CD8-positive, alpha-beta memory T cell (primary cell): ENCODE data around the gene CDH18. TPM values are rescaled to one million over a fixed set of nuclear protein-coding genes. Genes with fewer than 3 reads are reported as not detected.
A peak's percentile ranks its signal among the peaks of the same experiment; 100 is the strongest.

Experiments
- CTCF ChIA-PET: fragments of 350-600 bp; sonication (Branson Sonifier 250); formaldehyde crosslinking; loops from one replicate; lab custom pipeline; 2021; ENCODE audit warnings: antibody characterized with exemption; lab: Charles Lee
- POLR2A ChIA-PET: fragments of 350-600 bp; sonication (Branson Sonifier 250); formaldehyde crosslinking; loops from one replicate; lab custom pipeline; 2021; ENCODE audit warnings: antibody characterized with exemption; lab: Charles Lee
- DNase-seq, 5 donors: peaks; one replicate each; pipeline versions ENCODE4 v3.0.0 to v3.0.0-alpha.2; 2020 to 2022; ENCODE audit warnings: mixed read lengths in 1 of 5
- H3K27ac ChIP-seq: one replicate; pipeline ENCODE4 v1.7.0; 2013; ENCODE audit warnings: low read depth, mild to moderate bottlenecking, low read length, moderate library complexity
- H3K27me3 ChIP-seq: 2 replicates; pipeline ENCODE4 v1.7.0; 2013; ENCODE audit warnings: low read length, mild to moderate bottlenecking; ENCODE audit not compliant: insufficient read depth, poor library complexity, severe bottlenecking
- H3K36me3 ChIP-seq: 2 replicates; pipeline ENCODE4 v1.7.0; 2013; ENCODE audit warnings: mild to moderate bottlenecking, low read length, moderate library complexity; ENCODE audit not compliant: insufficient read depth
- H3K4me1 ChIP-seq: 2 replicates; pipeline ENCODE4 v1.7.0; 2013; ENCODE audit warnings: mild to moderate bottlenecking, low read length, moderate library complexity; ENCODE audit not compliant: insufficient read depth
- H3K4me3 ChIP-seq: 2 replicates; pipeline ENCODE4 v1.7.0; 2013; ENCODE audit warnings: mild to moderate bottlenecking, low read length
- H3K9me3 ChIP-seq: 2 replicates; pipeline ENCODE4 v1.7.0; 2013; ENCODE audit warnings: mild to moderate bottlenecking, low read length
- H3K27ac Mint-ChIP-seq, 8 donors: one replicate each; pipeline ENCODE4 v1.8.0; 2020 to 2021; ENCODE audit warnings: mixed read lengths in 8 of 8, mild to moderate bottlenecking in 6 of 8, inconsistent platforms in 3 of 8, moderate library complexity in 3 of 8
- H3K27me3 Mint-ChIP-seq, 2 donors: one replicate each; pipeline ENCODE4 v1.8.0; 2020 to 2021; ENCODE audit warnings: mixed read lengths in 2 of 2, mild to moderate bottlenecking in 1 of 2, moderate library complexity in 1 of 2
- H3K36me3 Mint-ChIP-seq, 3 donors: one replicate each; pipeline ENCODE4 v1.8.0; 2020 to 2021; ENCODE audit warnings: mixed read lengths in 3 of 3, inconsistent platforms in 1 of 3, mild to moderate bottlenecking in 1 of 3
- H3K4me1 Mint-ChIP-seq, 3 donors: one replicate each; pipeline ENCODE4 v1.8.0; 2020 to 2021; ENCODE audit warnings: mixed read lengths in 3 of 3, inconsistent platforms in 1 of 3, mild to moderate bottlenecking in 1 of 3
- H3K4me3 Mint-ChIP-seq, 7 donors: one replicate each; pipeline ENCODE4 v1.8.0; 2020 to 2021; ENCODE audit warnings: mixed read lengths in 7 of 7, mild to moderate bottlenecking in 6 of 7, moderate library complexity in 4 of 7, inconsistent platforms in 2 of 7
- H3K9me3 Mint-ChIP-seq, 5 donors: one replicate each; pipeline ENCODE4 v1.8.0; 2020 to 2022; ENCODE audit warnings: mixed read lengths in 5 of 5, mild to moderate bottlenecking in 3 of 5, moderate library complexity in 2 of 5, inconsistent platforms in 1 of 5
- polyA plus RNA-seq: library from polyadenylated mRNA; unstranded; fragments of 300-500 nt; fragmentation: Illumina TruSeq; gene quantifications from one replicate; pipeline ENCODE4 v1.2.3, GENCODE V29; 2021
- total RNA-seq, 2 experiments: library from RNA; stranded (reverse); gene quantifications; one replicate each; pipeline ENCODE4 v1.2.3, GENCODE V29; 2021

The CDH18 gene
- total and polyA plus RNA-seq, 3 experiments from 2014 or later: not detected

DNA sequence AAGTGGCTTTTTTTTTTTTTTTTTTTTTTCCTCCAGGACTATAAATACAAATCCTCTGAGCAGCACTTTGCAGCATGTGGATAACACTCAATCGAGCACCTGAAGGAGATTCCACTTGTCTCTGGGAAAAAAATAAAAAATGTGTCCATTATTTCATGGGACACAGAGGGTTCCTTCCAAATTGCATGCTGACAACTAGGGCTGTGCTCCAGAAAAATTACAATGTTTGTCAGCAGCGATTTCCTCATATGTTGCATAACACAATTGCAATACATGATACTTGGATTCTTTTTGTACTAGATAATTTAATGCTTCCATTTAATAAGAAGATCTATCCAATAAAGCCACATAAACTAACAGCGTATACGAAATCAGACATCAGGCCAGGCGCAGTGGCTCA is 84.4 kb downstream of the CDH18 start:
- Histone ChIP-seq H3K27ac (no peak overlapping the region), H3K27me3 (no peaks in the 10 kb centered on the region), H3K9me3 (no peaks in the 10 kb centered on the region), H3K4me3 (no peak overlapping the region), H3K36me3 (no peaks in the 10 kb centered on the region), H3K4me1 (no peaks in the 10 kb centered on the region)
- H3K36me3 Mint-ChIP-seq: no peaks in the 10 kb centered on the region
- peaks cover 3 to 22% (median 9%) of the 10 kb centered on the region in 5 donors for H3K9me3 Mint-ChIP-seq
- H3K27me3 Mint-ChIP-seq: no peaks in the 10 kb centered on the region
- H3K27ac Mint-ChIP-seq: no peak overlapping the region
- no peaks in the 10 kb centered on the region for H3K4me1 Mint-ChIP-seq
- ChIA-PET POLR2A (no interaction called here), CTCF (no interaction called here)
- H3K4me3 Mint-ChIP-seq: no peak overlapping the region
- DNase-seq: no peak

GRCh38 chr5:19902316-19902934 is 85.6 kb downstream of the CDH18 start:
- H3K27me3 Mint-ChIP-seq: no peaks in the 10 kb centered on the region
- ChIA-PET CTCF (interaction anchor here (1.2 kb wide), 1 partner anchor 10 kb away, joined by 3 read pairs; no protein-coding TSS in a partner anchor), POLR2A (no interaction called here)
- H3K27ac ChIP-seq: no peak overlapping the region
- peaks cover 4 to 19% (median 10%) of the 10 kb centered on the region in 5 donors for H3K9me3 Mint-ChIP-seq
- H3K4me1 Mint-ChIP-seq: no peaks in the 10 kb centered on the region
- no peak overlapping the region for H3K4me3 ChIP-seq
- DNase-seq: no peak
- no peaks in the 10 kb centered on the region for H3K9me3 ChIP-seq
- H3K36me3 ChIP-seq: no peaks in the 10 kb centered on the region
- H3K27me3 ChIP-seq: no peaks in the 10 kb centered on the region
- H3K36me3 Mint-ChIP-seq: no peaks in the 10 kb centered on the region
- H3K4me1 ChIP-seq: no peaks in the 10 kb centered on the region
- peak overlapping the region in 1 of 8 donors; percentile 6 for H3K27ac Mint-ChIP-seq
- no peak overlapping the region for H3K4me3 Mint-ChIP-seq

- Histone ChIP-seq H3K27ac (no peak overlapping the region), H3K36me3 (no peaks in the 10 kb centered on the region), H3K4me1 (no peaks in the 10 kb centered on the region), H3K9me3 (no peaks in the 10 kb centered on the region), H3K27me3 (no peaks in the 10 kb centered on the region), H3K4me3 (no peak overlapping the region)
- Mint-ChIP-seq H3K9me3 (peaks cover 4 to 19% (median 14%) of the 10 kb centered on the region in 5 donors), H3K4me3 (no peak overlapping the region), H3K4me1 (no peaks in the 10 kb centered on the region), H3K27me3 (no peaks in the 10 kb centered on the region), H3K36me3 (no peaks in the 10 kb centered on the region), H3K27ac (no peak overlapping the region)
- ChIA-PET CTCF (no interaction called here), POLR2A (no interaction called here)
- no peak for DNase-seq
These were observed 87.7 kb downstream of the CDH18 start for GRCh38 chr5:19900269-19900668.

- ChIA-PET CTCF (no interaction called here), POLR2A (no interaction called here)
- no peaks in the 10 kb centered on the region for H3K4me1 Mint-ChIP-seq
- DNase-seq: no peak
- no peaks in the 10 kb centered on the region for H3K27me3 Mint-ChIP-seq
- no peak overlapping the region for H3K4me3 ChIP-seq
- H3K9me3 Mint-ChIP-seq: peaks cover 0 to 28% (median 9%) of the 10 kb centered on the region in 5 donors
- no peak overlapping the region for H3K27ac ChIP-seq
- H3K27ac Mint-ChIP-seq: no peak overlapping the region
- H3K36me3 Mint-ChIP-seq: no peaks in the 10 kb centered on the region
- H3K4me3 Mint-ChIP-seq: no peak overlapping the region
- no peaks in the 10 kb centered on the region for H3K4me1 ChIP-seq
- H3K36me3 ChIP-seq: no peaks in the 10 kb centered on the region
- no peaks in the 10 kb centered on the region for H3K27me3 ChIP-seq
- no peaks in the 10 kb centered on the region for H3K9me3 ChIP-seq
These were observed 96.3 kb downstream of the CDH18 start for GRCh38 chr5:19891658-19892057.

DNA sequence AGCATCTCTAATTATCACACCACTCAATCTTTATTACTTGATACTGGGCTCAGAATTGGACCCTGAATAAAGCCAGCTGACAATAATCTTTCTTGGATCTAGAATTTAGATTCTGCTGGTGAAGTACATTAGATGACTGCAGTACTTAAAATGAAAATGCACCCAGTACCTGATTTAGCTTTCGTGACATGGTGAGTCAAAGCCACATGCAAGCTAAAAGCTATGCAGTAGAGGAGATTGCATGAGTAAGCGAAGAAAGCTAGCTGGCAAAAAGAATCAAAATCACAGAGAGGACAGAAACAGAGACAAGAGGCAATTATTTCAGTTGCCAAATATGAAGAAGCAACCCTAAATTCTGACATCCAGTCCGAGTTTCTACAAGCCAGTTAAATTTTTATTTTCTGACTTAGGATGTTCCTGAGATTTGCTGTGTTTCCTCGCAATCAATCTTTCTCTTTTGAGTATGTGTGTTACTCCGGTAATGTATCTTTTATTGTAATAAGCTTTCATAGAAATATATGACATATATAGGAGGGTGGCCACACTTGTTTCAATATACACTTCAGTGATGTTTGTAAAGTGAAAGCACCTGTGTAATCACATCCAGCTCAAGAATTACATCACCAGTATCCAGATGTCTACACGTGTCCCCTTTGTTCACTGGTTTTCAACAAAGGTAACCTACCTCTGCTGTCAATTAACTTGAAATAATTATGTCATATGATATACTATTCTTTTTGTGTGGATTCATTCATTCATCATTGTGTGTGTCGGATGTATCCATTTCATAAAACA is 101.7 kb downstream of the CDH18 start:
- Mint-ChIP-seq H3K27ac (no peak overlapping the region), H3K36me3 (no peaks in the 10 kb centered on the region), H3K4me3 (no peak overlapping the region), H3K27me3 (no peaks in the 10 kb centered on the region), H3K4me1 (no peaks in the 10 kb centered on the region), H3K9me3 (peaks cover 0 to 22% (median 4%) of the 10 kb centered on the region in 5 donors)
- Histone ChIP-seq H3K36me3 (no peaks in the 10 kb centered on the region), H3K4me3 (no peak overlapping the region), H3K27me3 (no peaks in the 10 kb centered on the region), H3K9me3 (no peaks in the 10 kb centered on the region), H3K27ac (no peak overlapping the region), H3K4me1 (no peaks in the 10 kb centered on the region)
- POLR2A ChIA-PET: no interaction called here
- DNase-seq: no peak
- CTCF ChIA-PET: no interaction called here

GRCh38 chr5:19885040-19885824 is 102.8 kb downstream of the CDH18 start:
- no peak for DNase-seq
- ChIA-PET CTCF (no interaction called here), POLR2A (no interaction called here)
- Mint-ChIP-seq H3K27me3 (no peaks in the 10 kb centered on the region), H3K4me3 (no peak overlapping the region), H3K27ac (no peak overlapping the region), H3K36me3 (no peaks in the 10 kb centered on the region), H3K4me1 (no peaks in the 10 kb centered on the region), H3K9me3 (peaks cover 0 to 24% (median 4%) of the 10 kb centered on the region in 5 donors)
- H3K4me1 ChIP-seq: no peaks in the 10 kb centered on the region
- H3K27ac ChIP-seq: no peak overlapping the region
- H3K4me3 ChIP-seq: no peak overlapping the region
- H3K9me3 ChIP-seq: no peaks in the 10 kb centered on the region
- H3K36me3 ChIP-seq: no peaks in the 10 kb centered on the region
- H3K27me3 ChIP-seq: no peaks in the 10 kb centered on the region

GRCh38 chr5:19880859-19881436 is 107.1 kb downstream of the CDH18 start:
- H3K36me3 Mint-ChIP-seq: no peaks in the 10 kb centered on the region
- Histone ChIP-seq H3K9me3 (no peaks in the 10 kb centered on the region), H3K4me3 (no peak overlapping the region), H3K4me1 (no peaks in the 10 kb centered on the region), H3K36me3 (no peaks in the 10 kb centered on the region), H3K27me3 (no peaks in the 10 kb centered on the region), H3K27ac (no peak overlapping the region)
- no peak overlapping the region for H3K4me3 Mint-ChIP-seq
- H3K9me3 Mint-ChIP-seq: peaks cover 1 to 31% (median 4%) of the 10 kb centered on the region in 5 donors
- ChIA-PET CTCF (no interaction called here), POLR2A (no interaction called here)
- DNase-seq: no peak
- no peaks in the 10 kb centered on the region for H3K27me3 Mint-ChIP-seq
- H3K27ac Mint-ChIP-seq: no peak overlapping the region
- H3K4me1 Mint-ChIP-seq: no peaks in the 10 kb centered on the region

- Histone ChIP-seq H3K4me3 (no peak overlapping the region), H3K27me3 (no peaks in the 10 kb centered on the region), H3K36me3 (no peaks in the 10 kb centered on the region), H3K4me1 (no peaks in the 10 kb centered on the region), H3K9me3 (no peaks in the 10 kb centered on the region), H3K27ac (no peak overlapping the region)
- no peaks in the 10 kb centered on the region for H3K27me3 Mint-ChIP-seq
- no peak overlapping the region for H3K4me3 Mint-ChIP-seq
- ChIA-PET CTCF (no interaction called here), POLR2A (no interaction called here)
- H3K9me3 Mint-ChIP-seq: peaks cover 1 to 33% (median 4%) of the 10 kb centered on the region in 5 donors
- DNase-seq: no peak
- H3K36me3 Mint-ChIP-seq: no peaks in the 10 kb centered on the region
- H3K27ac Mint-ChIP-seq: no peak overlapping the region
- H3K4me1 Mint-ChIP-seq: no peaks in the 10 kb centered on the region
These were observed 107.5 kb downstream of the CDH18 start for GRCh38 chr5:19880458-19880857.
